H1 (cell line): ENCODE measurements around the gene SSX2IP.

Experiments used
- CEBPB ChIP-seq: IDR thresholded peaks from 2 replicates; pipeline ENCODE4 v1.6.1; 2012; ENCODE audit warnings: low read depth, low read length
- EP300 ChIP-seq, 2 experiments: IDR thresholded peaks; 1 replicate in 1 of 2; 2 replicates in 1 of 2; pipeline ENCODE4 v1.6.1; 2011 to 2012; ENCODE audit warnings: low read depth in 2 of 2, low read length in 2 of 2, mild to moderate bottlenecking in 2 of 2, borderline replicate concordance in 1 of 2, inconsistent platforms in 1 of 2, moderate library complexity in 1 of 2
- EZH2 ChIP-seq: fragments of 200-600 bp; sonication (generic); IDR thresholded peaks from 2 replicates; pipeline ENCODE4 v1.7.1; 2012; ENCODE audit warnings: low read depth, mild to moderate bottlenecking, moderate library complexity, low read length, inconsistent platforms; ENCODE audit not compliant: severe bottlenecking
- HDAC2 ChIP-seq, 2 experiments: fragments of 300-600 bp in 1 of 2; sonication (generic) in 1 of 2; IDR thresholded peaks; 2 replicates each; pipeline ENCODE4 v1.6.1; 2011 to 2012; ENCODE audit warnings: low read depth in 2 of 2, low read length in 2 of 2, mild to moderate bottlenecking in 2 of 2, moderate library complexity in 2 of 2, borderline replicate concordance in 1 of 2, inconsistent platforms in 1 of 2
- PHF8 ChIP-seq: fragments of 200-600 bp; sonication (generic); conservative IDR thresholded peaks from 2 replicates; pipeline ENCODE4 v1.7.1; 2012; ENCODE audit warnings: low read depth, mild to moderate bottlenecking, inconsistent platforms, low read length, moderate library complexity
- RBBP5 ChIP-seq: IDR thresholded peaks from 2 replicates; pipeline ENCODE4 v1.7.1; 2012; ENCODE audit warnings: low read depth, mild to moderate bottlenecking, inconsistent platforms, low read length, moderate library complexity, borderline replicate concordance
- SAP30 ChIP-seq: fragments of 300-600 bp; sonication (generic); IDR thresholded peaks from 2 replicates; pipeline ENCODE4 v1.7.1; 2012; ENCODE audit warnings: low read length, moderate library complexity, mild to moderate bottlenecking, inconsistent platforms; ENCODE audit not compliant: insufficient read depth, insufficient replicate concordance
- TF ChIP-seq, protein P1 (sequence below), 3 experiments: IDR thresholded peaks; 1 replicate in 2 of 3; 2 replicates in 1 of 3; pipeline versions ENCODE4 v1.5.1 to v1.6.1; 2011; ENCODE audit warnings: low read length in 3 of 3, mild to moderate bottlenecking in 3 of 3, inconsistent platforms in 2 of 3, low read depth in 1 of 3, moderate library complexity in 1 of 3; ENCODE audit not compliant: insufficient read depth in 1 of 3; ENCODE audit errors: control extremely low read depth in 1 of 3

DNA sequence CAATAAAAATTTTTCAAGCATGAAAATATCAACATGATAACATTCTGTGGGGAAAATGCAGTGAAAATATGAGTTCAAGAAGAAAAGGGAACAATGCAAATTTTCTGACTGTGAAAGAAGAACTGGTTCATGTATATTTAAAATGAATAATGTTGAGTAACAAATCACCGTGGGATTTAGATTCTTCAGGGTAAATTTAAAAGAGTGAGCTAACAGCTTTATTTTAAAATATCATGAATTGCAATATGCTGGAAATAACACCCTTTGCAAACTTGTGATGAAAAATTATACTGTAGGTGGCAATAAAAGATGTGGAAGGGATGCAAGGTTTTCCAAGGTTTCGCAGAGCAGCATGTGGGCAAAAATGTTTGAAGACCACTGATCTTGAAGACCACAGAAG lies 13.2 kb upstream of the SSX2IP start:
- no peak for TF ChIP-seq SAP30
- no peak for TF ChIP-seq PHF8
- TF ChIP-seq, protein P1, sequence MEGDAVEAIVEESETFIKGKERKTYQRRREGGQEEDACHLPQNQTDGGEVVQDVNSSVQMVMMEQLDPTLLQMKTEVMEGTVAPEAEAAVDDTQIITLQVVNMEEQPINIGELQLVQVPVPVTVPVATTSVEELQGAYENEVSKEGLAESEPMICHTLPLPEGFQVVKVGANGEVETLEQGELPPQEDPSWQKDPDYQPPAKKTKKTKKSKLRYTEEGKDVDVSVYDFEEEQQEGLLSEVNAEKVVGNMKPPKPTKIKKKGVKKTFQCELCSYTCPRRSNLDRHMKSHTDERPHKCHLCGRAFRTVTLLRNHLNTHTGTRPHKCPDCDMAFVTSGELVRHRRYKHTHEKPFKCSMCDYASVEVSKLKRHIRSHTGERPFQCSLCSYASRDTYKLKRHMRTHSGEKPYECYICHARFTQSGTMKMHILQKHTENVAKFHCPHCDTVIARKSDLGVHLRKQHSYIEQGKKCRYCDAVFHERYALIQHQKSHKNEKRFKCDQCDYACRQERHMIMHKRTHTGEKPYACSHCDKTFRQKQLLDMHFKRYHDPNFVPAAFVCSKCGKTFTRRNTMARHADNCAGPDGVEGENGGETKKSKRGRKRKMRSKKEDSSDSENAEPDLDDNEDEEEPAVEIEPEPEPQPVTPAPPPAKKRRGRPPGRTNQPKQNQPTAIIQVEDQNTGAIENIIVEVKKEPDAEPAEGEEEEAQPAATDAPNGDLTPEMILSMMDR (IDR thresholded peaks at IDR 0.05; ENCODE audit: control extremely low read depth in 1 of 3, insufficient read depth in 1 of 3, low read depth in 1 of 3, low read length in 3 of 3) = no peak
- TF ChIP-seq EZH2 = no peak
- TF ChIP-seq EP300 (IDR thresholded peaks at IDR 0.05; ENCODE audit: borderline replicate concordance in 1 of 2, low read depth in 2 of 2, low read length in 2 of 2) = no peak
- TF ChIP-seq HDAC2 (IDR thresholded peaks at IDR 0.05; ENCODE audit: borderline replicate concordance in 1 of 2, low read depth in 2 of 2, low read length in 2 of 2) = no peak
- TF ChIP-seq CEBPB = no peak
- no peak for TF ChIP-seq RBBP5
